Prostate gland (tissue), 2 donors: ENCODE data around the gene FFAR2.

Experiments
- CTCF ChIP-seq, 4 experiments: fragments of 200-600 bp in 2 of 4; fragments of 450-650 bp in 2 of 4; sonication (generic) in 2 of 4; IDR thresholded peaks; 1 replicate in 3 of 4; 2 replicates in 1 of 4; pipeline ENCODE4 v1.5.1; 2016 to 2019; ENCODE audit warnings: antibody characterized with exemption in 4 of 4, mild to moderate bottlenecking in 2 of 4, moderate library complexity in 2 of 4
- POLR2A ChIP-seq: fragments of 450-650 bp; IDR thresholded peaks from one replicate; pipeline ENCODE4 v1.6.1; 2016; ENCODE audit warnings: antibody characterized with exemption, mild to moderate bottlenecking
- POLR2AphosphoS5 ChIP-seq: sonication (generic); formaldehyde crosslinking; IDR thresholded peaks from one replicate; pipeline ENCODE4 v1.6.1; 2017; ENCODE audit warnings: antibody characterized with exemption

DNA sequence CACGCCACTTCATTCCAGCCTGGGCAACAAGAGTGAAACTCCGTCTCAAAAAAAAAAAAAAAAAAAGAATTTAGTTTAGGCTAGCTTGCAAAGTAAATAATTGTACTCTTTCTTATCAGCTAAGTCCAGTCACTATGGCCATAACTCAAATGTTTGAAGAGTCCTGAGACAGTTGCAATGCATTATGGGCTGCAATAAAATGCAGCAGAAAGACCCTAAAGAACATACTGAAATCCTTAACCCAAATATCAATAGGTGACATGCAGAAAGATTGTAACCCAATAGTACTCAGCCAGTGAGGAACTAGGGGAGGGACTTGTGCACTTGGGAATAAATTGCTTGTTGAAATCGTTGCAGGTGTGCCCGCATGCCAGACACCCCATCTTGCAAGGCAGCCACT is 20.9 kb upstream of the FFAR2 start:
- TF ChIP-seq CTCF (IDR thresholded peaks at IDR 0.05) (no peak), POLR2A (no peak), POLR2AphosphoS5 (no peak)
